ENCODE data around the gene FCMR.
A peak's percentile ranks its signal among the peaks of the same experiment; 100 is the strongest.

- TF ChIP-seq, protein P1, sequence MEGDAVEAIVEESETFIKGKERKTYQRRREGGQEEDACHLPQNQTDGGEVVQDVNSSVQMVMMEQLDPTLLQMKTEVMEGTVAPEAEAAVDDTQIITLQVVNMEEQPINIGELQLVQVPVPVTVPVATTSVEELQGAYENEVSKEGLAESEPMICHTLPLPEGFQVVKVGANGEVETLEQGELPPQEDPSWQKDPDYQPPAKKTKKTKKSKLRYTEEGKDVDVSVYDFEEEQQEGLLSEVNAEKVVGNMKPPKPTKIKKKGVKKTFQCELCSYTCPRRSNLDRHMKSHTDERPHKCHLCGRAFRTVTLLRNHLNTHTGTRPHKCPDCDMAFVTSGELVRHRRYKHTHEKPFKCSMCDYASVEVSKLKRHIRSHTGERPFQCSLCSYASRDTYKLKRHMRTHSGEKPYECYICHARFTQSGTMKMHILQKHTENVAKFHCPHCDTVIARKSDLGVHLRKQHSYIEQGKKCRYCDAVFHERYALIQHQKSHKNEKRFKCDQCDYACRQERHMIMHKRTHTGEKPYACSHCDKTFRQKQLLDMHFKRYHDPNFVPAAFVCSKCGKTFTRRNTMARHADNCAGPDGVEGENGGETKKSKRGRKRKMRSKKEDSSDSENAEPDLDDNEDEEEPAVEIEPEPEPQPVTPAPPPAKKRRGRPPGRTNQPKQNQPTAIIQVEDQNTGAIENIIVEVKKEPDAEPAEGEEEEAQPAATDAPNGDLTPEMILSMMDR (conservative IDR thresholded peaks at IDR 0.05; ENCODE audit: low read length), result 0 out of 2 replicates have a peak, but pooled peaks have one; percentile 13
- TF ChIP-seq EZH2phosphoT487 (IDR thresholded peaks at IDR 0.05; ENCODE audit: borderline replicate concordance), result no peak
Observed at GRCh38 chr1:206929524-206929923, 7.8 kb upstream of the FCMR start.

All from Loucy (cell line).